BE2C (cell line): ENCODE results near the gene KCNQ2.

Experiments used
- DNase-seq: peaks from one replicate; pipeline ENCODE4 v3.0.0-alpha.2; 2020
- H3K27me3 ChIP-seq: fragments of 250-450 bp; sonication (Bioruptor Pico); 2 replicates; pipeline ENCODE4 v1.5.1; 2020; ENCODE audit warnings: mild to moderate bottlenecking
- H3K36me3 ChIP-seq: fragments of 250-450 bp; sonication (Bioruptor Pico); 2 replicates; pipeline ENCODE4 v1.5.1; 2020; ENCODE audit warnings: mild to moderate bottlenecking
- H3K4me1 ChIP-seq: fragments of 250-450 bp; sonication (Bioruptor Pico); 2 replicates; pipeline ENCODE4 v1.5.1; 2020
- H3K4me3 ChIP-seq: 2 replicates; pipeline ENCODE4 v1.5.1; 2011; ENCODE audit warnings: low read depth, low read length
- H3K9me3 ChIP-seq: fragments of 250-450 bp; sonication (Bioruptor Pico); 2 replicates; pipeline ENCODE4 v1.5.1; 2020
- CTCF ChIP-seq: IDR thresholded peaks from 2 replicates; pipeline ENCODE4 v1.5.1; 2012; ENCODE audit warnings: mild to moderate bottlenecking, low read depth, low read length

KCNQ2 gene

GRCh38 chr20:63421913-63422312 lies 50.5 kb downstream of the KCNQ2 start:
- H3K4me3 ChIP-seq, result no peak overlapping the region
- no peaks in the 10 kb centered on the region for H3K4me1 ChIP-seq
- no peaks in the 10 kb centered on the region for H3K36me3 ChIP-seq
- no peak for DNase-seq
- TF ChIP-seq CTCF, result no peak
- H3K27me3 ChIP-seq, result peaks cover 34% of the 10 kb centered on the region
- H3K9me3 ChIP-seq, result no peaks in the 10 kb centered on the region

GRCh38 chr20:63421094-63421692 lies 51.3 kb downstream of the KCNQ2 start:
- H3K4me1 ChIP-seq, result no peaks in the 10 kb centered on the region
- no peak overlapping the region for H3K4me3 ChIP-seq
- no peak for DNase-seq
- peaks cover 36% of the 10 kb centered on the region for H3K27me3 ChIP-seq
- no peaks in the 10 kb centered on the region for H3K36me3 ChIP-seq
- no peaks in the 10 kb centered on the region for H3K9me3 ChIP-seq
- TF ChIP-seq CTCF, result no peak

GRCh38 chr20:63420359-63421093 lies 51.9 kb downstream of the KCNQ2 start:
- Histone ChIP-seq H3K9me3 (no peaks in the 10 kb centered on the region), H3K27me3 (peaks cover 36% of the 10 kb centered on the region), H3K4me1 (no peaks in the 10 kb centered on the region), H3K4me3 (no peak overlapping the region), H3K36me3 (no peaks in the 10 kb centered on the region)
- TF ChIP-seq CTCF, result no peak
- no peak for DNase-seq

- Histone ChIP-seq H3K9me3 (no peaks in the 10 kb centered on the region), H3K27me3 (peaks cover 36% of the 10 kb centered on the region), H3K4me3 (no peak overlapping the region), H3K36me3 (no peaks in the 10 kb centered on the region), H3K4me1 (no peaks in the 10 kb centered on the region)
- DNase-seq, result no peak
- TF ChIP-seq CTCF, result no peak
Observed at GRCh38 chr20:63419299-63419698, 53.2 kb downstream of the KCNQ2 start.

GRCh38 chr20:63418617-63419016 lies 53.8 kb downstream of the KCNQ2 start:
- H3K4me3 ChIP-seq, result no peak overlapping the region
- no peak for TF ChIP-seq CTCF
- no peak for DNase-seq
- H3K4me1 ChIP-seq, result no peaks in the 10 kb centered on the region
- peaks cover 36% of the 10 kb centered on the region for H3K27me3 ChIP-seq
- H3K36me3 ChIP-seq, result no peaks in the 10 kb centered on the region
- H3K9me3 ChIP-seq, result no peaks in the 10 kb centered on the region

- H3K27me3 ChIP-seq, result peaks cover 36% of the 10 kb centered on the region
- no peaks in the 10 kb centered on the region for H3K4me1 ChIP-seq
- H3K36me3 ChIP-seq, result no peaks in the 10 kb centered on the region
- TF ChIP-seq CTCF, result no peak
- DNase-seq, result no peak
- H3K9me3 ChIP-seq, result no peaks in the 10 kb centered on the region
- H3K4me3 ChIP-seq, result no peak overlapping the region
Observed at GRCh38 chr20:63417738-63418120, 54.7 kb downstream of the KCNQ2 start.
